Left kidney (tissue), 2 donors: ENCODE measurements around the gene CERS6. TPM values are rescaled to one million over a fixed set of nuclear protein-coding genes. Genes with fewer than 3 reads are reported as not detected.

Experiments
- DNase-seq: peaks from one replicate; pipeline ENCODE4 v3.0.0-alpha.2; 2013
- polyA plus RNA-seq: library from polyadenylated mRNA; unstranded; fragments of 120-200 nt; gene quantifications from one replicate; pipeline ENCODE4 v1.2.1, GENCODE V29; 2013; ENCODE audit not compliant: insufficient read length

CERS6 gene
- polyA plus RNA-seq, 1 donor: 51.1 TPM

- peak; percentile 32 for DNase-seq
Measured at GRCh38 chr2:168801961-168802858, 346.1 kb downstream of the CERS6 start, which contains the start of gene NOSTRIN. TSS of gene NOSTRIN (plus strand) at chr2:168802637. CDS start at chr2:168802647, 10 bp downstream.

GRCh38 chr2:168802859-168803725 is 347.0 kb downstream of the CERS6 start:
- DNase-seq: no peak

GRCh38 chr2:168804214-168804613 is 348.1 kb downstream of the CERS6 start:
- no peak for DNase-seq

- DNase-seq: no peak
Measured at GRCh38 chr2:168805615-168806014, 349.5 kb downstream of the CERS6 start.

GRCh38 chr2:168809537-168809936 is 353.5 kb downstream of the CERS6 start:
- DNase-seq: no peak

GRCh38 chr2:168810235-168810634 is 354.2 kb downstream of the CERS6 start:
- no peak for DNase-seq

GRCh38 chr2:168811696-168812095 is 355.6 kb downstream of the CERS6 start:
- DNase-seq: no peak

- no peak for DNase-seq
Measured at GRCh38 chr2:168814046-168814445, 358.0 kb downstream of the CERS6 start.

- DNase-seq: no peak
Measured at GRCh38 chr2:168814939-168815907, 359.2 kb downstream of the CERS6 start.

GRCh38 chr2:168816369-168816768 is 360.3 kb downstream of the CERS6 start:
- no peak for DNase-seq

GRCh38 chr2:168819050-168819715 is 363.1 kb downstream of the CERS6 start:
- no peak for DNase-seq

GRCh38 chr2:168819829-168820489 is 363.9 kb downstream of the CERS6 start:
- DNase-seq: no peak

- no peak for DNase-seq
Measured at GRCh38 chr2:168821577-168821976, 365.5 kb downstream of the CERS6 start.

GRCh38 chr2:168821992-168822391 is 365.9 kb downstream of the CERS6 start:
- no peak for DNase-seq

Other genes with a start within 250 kb of the CERS6 start
- gene STK39, start 208.7 kb upstream of the CERS6 start, polyA plus RNA-seq: 37.7 TPM